Panc1 (cell line): ENCODE data around the gene GPRC5A. TPM values are rescaled to one million over a fixed set of nuclear protein-coding genes. Genes with fewer than 3 reads are reported as not detected.

Source experiments
- ATAC-seq: fragments of 200-7000 bp; cut with Tn5 transposase; 2 replicates; pipeline ENCODE4 v1.9.1; 2020; ENCODE audit warnings: mild to moderate bottlenecking, moderate library complexity
- BruUV-seq: library from RNA; stranded (reverse); fragments of 400-500 nt; replicated peaks from 2 replicates; lab custom pipeline; 2021; lab: Mats Ljungman, UMichigan
- CTCF ChIA-PET: fragments of 300-600 bp; sonication (Branson Sonifier 250); formaldehyde crosslinking; loops from one replicate; lab custom pipeline; 2022; ENCODE audit warnings: antibody characterized with exemption; lab: Charles Lee
- POLR2A ChIA-PET: fragments of 300-600 bp; sonication (Branson Sonifier 250); formaldehyde crosslinking; loops from one replicate; lab custom pipeline; 2022; ENCODE audit warnings: antibody characterized with exemption; lab: Charles Lee
- DNase-seq: peaks from one replicate; pipeline ENCODE4 v3.0.0-alpha.2; 2010; ENCODE audit warnings: low read depth, low spot score
- H3K27ac ChIP-seq: 2 replicates; pipeline ENCODE4 v1.5.1; 2011; ENCODE audit warnings: mild to moderate bottlenecking, low read length, inconsistent platforms
- H3K27me3 ChIP-seq: fragments of 200-500 bp; sonication (Bioruptor generic); 2 replicates; pipeline ENCODE4 v1.6.0; 2014; ENCODE audit warnings: low read length, inconsistent platforms; ENCODE audit not compliant: control insufficient read depth, insufficient read depth
- H3K36me3 ChIP-seq: fragments of 200-500 bp; sonication (Bioruptor generic); 2 replicates; pipeline ENCODE4 v1.5.1; 2014; ENCODE audit warnings: inconsistent platforms, mild to moderate bottlenecking, low read length, moderate library complexity; ENCODE audit not compliant: control insufficient read depth, insufficient read depth
- H3K4me1 ChIP-seq: 2 replicates; pipeline ENCODE4 v1.5.1; 2011; ENCODE audit warnings: inconsistent platforms, mild to moderate bottlenecking, low read length, moderate library complexity; ENCODE audit not compliant: control insufficient read depth, insufficient read depth
- H3K4me3 ChIP-seq, 2 experiments: 2 replicates each; pipeline ENCODE4 v1.5.1; 2011 to 2012; ENCODE audit warnings: low read depth in 2 of 2, low read length in 2 of 2, mild to moderate bottlenecking in 2 of 2, inconsistent platforms in 1 of 2, moderate library complexity in 1 of 2
- H3K9me3 ChIP-seq: fragments of 200-500 bp; sonication (Bioruptor generic); 2 replicates; pipeline ENCODE4 v1.5.1; 2014; ENCODE audit warnings: low read depth, mild to moderate bottlenecking, inconsistent platforms, low read length, moderate library complexity; ENCODE audit not compliant: control insufficient read depth, insufficient read depth
- POLR2AphosphoS5 ChIP-seq: IDR thresholded peaks from 2 replicates; pipeline ENCODE4 v1.6.1; 2012; ENCODE audit warnings: mild to moderate bottlenecking, low read depth, low read length, moderate library complexity
- SIN3A ChIP-seq: IDR thresholded peaks from 2 replicates; pipeline ENCODE4 v1.6.1; 2012; ENCODE audit warnings: low read depth, mild to moderate bottlenecking, low read length, moderate library complexity, borderline replicate concordance; ENCODE audit not compliant: insufficient read depth
- TCF7L2 ChIP-seq: IDR thresholded peaks from 2 replicates; pipeline ENCODE4 v1.6.1; 2011; ENCODE audit warnings: mild to moderate bottlenecking, low read depth, low read length, inconsistent platforms
- in situ Hi-C: cut with HindIII; loops from 2 replicates; pipeline ENCODE4 v1.10.0; 2016; ENCODE audit warnings: low sequenced_read_pairs, low pct_unique_long_range_greater_than_20kb
- intact Hi-C: fragments of 100-400 bp; cut with micrococcal nuclease; formaldehyde crosslinking; loops from one replicate; pipeline ENCODE4 v1.10.0; 2022; ENCODE audit not compliant: unreplicated experiment
- total RNA-seq: library from RNA; stranded (reverse); gene quantifications from one replicate; pipeline ENCODE4 v1.2.1, GENCODE V29; 2021; ENCODE audit not compliant: unreplicated experiment
- TF ChIP-seq, protein P1 (sequence below), 2 experiments: IDR thresholded peaks; 2 replicates each; pipeline ENCODE4 v1.6.1; 2011 to 2012; ENCODE audit warnings: low read depth in 2 of 2, control low read depth in 1 of 2, low read length in 1 of 2, mild to moderate bottlenecking in 1 of 2, moderate library complexity in 1 of 2; ENCODE audit not compliant: insufficient read depth in 1 of 2
- TF ChIP-seq, protein P2 (sequence below): fragments of 450-650 bp; IDR thresholded peaks from 2 replicates; pipeline ENCODE4 v1.5.1; 2017; ENCODE audit warnings: mild to moderate bottlenecking

The GPRC5A gene
- total RNA-seq, 1 experiment from 2014 or later: 648 TPM

DNA sequence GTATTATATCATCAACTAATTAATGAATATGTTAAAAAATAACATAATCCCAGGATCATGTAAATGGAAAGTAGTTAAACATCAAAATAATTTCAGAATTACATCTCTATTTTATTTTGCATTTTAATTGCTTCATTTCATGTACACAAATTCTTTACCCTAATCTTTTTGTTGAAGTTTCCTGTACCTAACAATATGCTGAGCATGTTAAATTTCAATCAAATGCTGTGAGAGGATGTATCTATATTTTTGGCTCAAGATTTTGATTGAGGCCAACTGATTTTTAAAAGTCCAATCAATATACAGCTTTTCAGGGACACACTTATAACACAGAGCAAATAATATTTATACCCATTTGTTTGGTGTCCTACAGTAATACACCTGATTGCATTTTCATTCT lies 54.2 kb downstream of the GPRC5A start:
- no peaks in the 10 kb centered on the region for H3K27me3 ChIP-seq

DNA sequence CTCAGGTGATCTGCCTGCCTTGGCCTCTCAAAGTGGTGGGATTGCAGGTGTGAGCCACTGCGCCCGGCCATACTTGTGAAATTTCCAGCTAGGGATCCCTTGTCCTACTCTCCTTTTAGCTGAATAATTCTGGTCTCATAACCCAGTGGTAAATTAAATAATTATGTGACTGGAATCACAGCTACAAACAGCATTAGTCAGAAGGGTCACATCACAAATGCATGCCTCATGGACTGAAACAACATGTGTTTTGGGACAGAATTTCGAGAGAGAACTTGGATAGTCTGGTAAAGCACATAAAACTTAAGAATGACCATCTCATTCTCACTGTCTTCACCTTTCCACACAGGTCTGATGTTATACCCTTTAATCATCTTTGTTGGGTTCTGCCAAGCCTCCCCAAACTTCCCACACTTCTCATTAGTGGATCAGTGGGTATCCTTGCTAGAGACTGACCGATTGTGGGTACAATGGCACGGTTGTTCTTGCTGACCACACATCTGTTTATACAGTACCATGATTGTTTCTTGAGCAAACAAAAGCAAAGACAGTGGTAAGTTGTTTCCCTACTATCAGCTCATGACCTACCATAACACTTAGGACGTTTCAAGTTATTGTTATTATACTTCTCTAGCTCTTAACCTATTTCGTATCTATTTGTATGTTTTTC lies 55.5 kb downstream of the GPRC5A start:
- no TSS peak for BruUV-seq
- in situ Hi-C loops: no loop called here
- TF ChIP-seq, protein P1, sequence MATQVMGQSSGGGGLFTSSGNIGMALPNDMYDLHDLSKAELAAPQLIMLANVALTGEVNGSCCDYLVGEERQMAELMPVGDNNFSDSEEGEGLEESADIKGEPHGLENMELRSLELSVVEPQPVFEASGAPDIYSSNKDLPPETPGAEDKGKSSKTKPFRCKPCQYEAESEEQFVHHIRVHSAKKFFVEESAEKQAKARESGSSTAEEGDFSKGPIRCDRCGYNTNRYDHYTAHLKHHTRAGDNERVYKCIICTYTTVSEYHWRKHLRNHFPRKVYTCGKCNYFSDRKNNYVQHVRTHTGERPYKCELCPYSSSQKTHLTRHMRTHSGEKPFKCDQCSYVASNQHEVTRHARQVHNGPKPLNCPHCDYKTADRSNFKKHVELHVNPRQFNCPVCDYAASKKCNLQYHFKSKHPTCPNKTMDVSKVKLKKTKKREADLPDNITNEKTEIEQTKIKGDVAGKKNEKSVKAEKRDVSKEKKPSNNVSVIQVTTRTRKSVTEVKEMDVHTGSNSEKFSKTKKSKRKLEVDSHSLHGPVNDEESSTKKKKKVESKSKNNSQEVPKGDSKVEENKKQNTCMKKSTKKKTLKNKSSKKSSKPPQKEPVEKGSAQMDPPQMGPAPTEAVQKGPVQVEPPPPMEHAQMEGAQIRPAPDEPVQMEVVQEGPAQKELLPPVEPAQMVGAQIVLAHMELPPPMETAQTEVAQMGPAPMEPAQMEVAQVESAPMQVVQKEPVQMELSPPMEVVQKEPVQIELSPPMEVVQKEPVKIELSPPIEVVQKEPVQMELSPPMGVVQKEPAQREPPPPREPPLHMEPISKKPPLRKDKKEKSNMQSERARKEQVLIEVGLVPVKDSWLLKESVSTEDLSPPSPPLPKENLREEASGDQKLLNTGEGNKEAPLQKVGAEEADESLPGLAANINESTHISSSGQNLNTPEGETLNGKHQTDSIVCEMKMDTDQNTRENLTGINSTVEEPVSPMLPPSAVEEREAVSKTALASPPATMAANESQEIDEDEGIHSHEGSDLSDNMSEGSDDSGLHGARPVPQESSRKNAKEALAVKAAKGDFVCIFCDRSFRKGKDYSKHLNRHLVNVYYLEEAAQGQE (IDR thresholded peaks at IDR 0.05; ENCODE audit: insufficient read depth in 1 of 2, low read depth in 2 of 2, low read length in 1 of 2): no peak
- no peak for TF ChIP-seq POLR2AphosphoS5
- no peak for TF ChIP-seq TCF7L2
- TF ChIP-seq SIN3A: no peak
- TF ChIP-seq, protein P2, sequence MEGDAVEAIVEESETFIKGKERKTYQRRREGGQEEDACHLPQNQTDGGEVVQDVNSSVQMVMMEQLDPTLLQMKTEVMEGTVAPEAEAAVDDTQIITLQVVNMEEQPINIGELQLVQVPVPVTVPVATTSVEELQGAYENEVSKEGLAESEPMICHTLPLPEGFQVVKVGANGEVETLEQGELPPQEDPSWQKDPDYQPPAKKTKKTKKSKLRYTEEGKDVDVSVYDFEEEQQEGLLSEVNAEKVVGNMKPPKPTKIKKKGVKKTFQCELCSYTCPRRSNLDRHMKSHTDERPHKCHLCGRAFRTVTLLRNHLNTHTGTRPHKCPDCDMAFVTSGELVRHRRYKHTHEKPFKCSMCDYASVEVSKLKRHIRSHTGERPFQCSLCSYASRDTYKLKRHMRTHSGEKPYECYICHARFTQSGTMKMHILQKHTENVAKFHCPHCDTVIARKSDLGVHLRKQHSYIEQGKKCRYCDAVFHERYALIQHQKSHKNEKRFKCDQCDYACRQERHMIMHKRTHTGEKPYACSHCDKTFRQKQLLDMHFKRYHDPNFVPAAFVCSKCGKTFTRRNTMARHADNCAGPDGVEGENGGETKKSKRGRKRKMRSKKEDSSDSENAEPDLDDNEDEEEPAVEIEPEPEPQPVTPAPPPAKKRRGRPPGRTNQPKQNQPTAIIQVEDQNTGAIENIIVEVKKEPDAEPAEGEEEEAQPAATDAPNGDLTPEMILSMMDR: no peak
- CTCF ChIA-PET: no interaction called here
- ATAC-seq (peak; percentile 89), DNase-seq (no peak)
- POLR2A ChIA-PET: interaction anchor here (0.6 kb wide), 1 partner anchor 549 kb away, joined by 3 read pairs; no protein-coding TSS in a partner anchor
- Histone ChIP-seq H3K27me3 (no peaks in the 10 kb centered on the region), H3K27ac (no peak overlapping the region), H3K9me3 (no peaks in the 10 kb centered on the region), H3K4me3 (no peak overlapping the region), H3K4me1 (peaks cover 4% of the 10 kb centered on the region; the same call in 1 of the 2 replicates), H3K36me3 (no peaks in the 10 kb centered on the region; the same call in 1 of the 2 replicates)
- intact Hi-C loops: no loop called here

More for the DNA sequence above, 54.2 kb downstream of the GPRC5A start:
- Histone ChIP-seq H3K36me3 (no peaks in the 10 kb centered on the region; the same call in 1 of the 2 replicates), H3K27ac (no peak overlapping the region), H3K4me3 (no peak overlapping the region), H3K4me1 (peaks cover 4% of the 10 kb centered on the region; the same call in 1 of the 2 replicates), H3K9me3 (no peaks in the 10 kb centered on the region)
- intact Hi-C loops: no loop called here
- TSS peak; percentile 48 for BruUV-seq
- TF ChIP-seq SIN3A (no peak), POLR2AphosphoS5 (no peak), TCF7L2 (no peak)
- TF ChIP-seq, protein P1 (IDR thresholded peaks at IDR 0.05; ENCODE audit: insufficient read depth in 1 of 2, low read depth in 2 of 2, low read length in 1 of 2): no peak
- TF ChIP-seq, protein P2: no peak
- in situ Hi-C loops: no loop called here
- CTCF ChIA-PET: no interaction called here
- DNase-seq (no peak), ATAC-seq (no peak)
- POLR2A ChIA-PET: no interaction called here
